ENCODE data around the gene CCDC92B. TPM values are rescaled to one million over a fixed set of nuclear protein-coding genes. Genes with fewer than 3 reads are reported as not detected.
A peak's percentile ranks its signal among the peaks of the same experiment; 100 is the strongest.

Gene CCDC92B
- total and polyA plus RNA-seq, 9 of the 15 experiments (the other 6 are each of a cell fraction or from before 2014, with no cell fraction given), result not detected

DNA sequence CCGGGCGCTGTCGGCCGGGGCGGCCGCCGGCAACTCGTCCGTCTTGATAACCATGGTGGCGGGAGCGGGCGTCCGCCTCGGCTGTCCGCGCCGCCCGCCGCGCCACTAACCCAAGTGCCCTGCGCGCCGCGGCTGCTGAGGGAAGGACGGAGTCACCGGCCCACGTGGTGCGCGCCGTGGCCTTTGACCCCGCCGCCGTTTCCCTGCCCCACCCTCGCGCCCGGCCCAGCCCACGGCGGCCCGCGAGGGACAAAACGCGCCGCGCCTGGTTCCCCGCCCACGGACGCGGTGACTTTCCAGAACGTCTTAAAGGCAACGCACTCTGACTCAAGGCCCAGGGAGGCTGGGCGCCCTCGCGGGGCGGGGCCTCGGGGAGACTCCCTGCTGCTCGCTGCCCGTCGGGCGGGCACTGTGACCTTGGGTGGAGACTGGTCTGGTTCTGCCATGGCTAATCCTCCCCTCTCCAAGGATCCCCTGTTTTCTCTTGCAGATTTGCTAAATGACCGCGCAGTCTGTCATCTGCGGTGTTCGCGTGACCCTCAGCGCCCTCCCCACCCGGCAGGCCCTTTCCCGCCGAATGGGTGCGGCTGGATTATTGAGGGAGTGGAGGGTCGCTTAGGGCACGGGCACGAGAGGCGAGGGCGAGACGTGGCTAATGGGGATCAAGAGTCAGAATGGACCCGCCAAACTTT lies 37.7 kb downstream of the CCDC92B start, which contains the start of gene CLUH (continued):
- TF ChIP-seq, protein P1, sequence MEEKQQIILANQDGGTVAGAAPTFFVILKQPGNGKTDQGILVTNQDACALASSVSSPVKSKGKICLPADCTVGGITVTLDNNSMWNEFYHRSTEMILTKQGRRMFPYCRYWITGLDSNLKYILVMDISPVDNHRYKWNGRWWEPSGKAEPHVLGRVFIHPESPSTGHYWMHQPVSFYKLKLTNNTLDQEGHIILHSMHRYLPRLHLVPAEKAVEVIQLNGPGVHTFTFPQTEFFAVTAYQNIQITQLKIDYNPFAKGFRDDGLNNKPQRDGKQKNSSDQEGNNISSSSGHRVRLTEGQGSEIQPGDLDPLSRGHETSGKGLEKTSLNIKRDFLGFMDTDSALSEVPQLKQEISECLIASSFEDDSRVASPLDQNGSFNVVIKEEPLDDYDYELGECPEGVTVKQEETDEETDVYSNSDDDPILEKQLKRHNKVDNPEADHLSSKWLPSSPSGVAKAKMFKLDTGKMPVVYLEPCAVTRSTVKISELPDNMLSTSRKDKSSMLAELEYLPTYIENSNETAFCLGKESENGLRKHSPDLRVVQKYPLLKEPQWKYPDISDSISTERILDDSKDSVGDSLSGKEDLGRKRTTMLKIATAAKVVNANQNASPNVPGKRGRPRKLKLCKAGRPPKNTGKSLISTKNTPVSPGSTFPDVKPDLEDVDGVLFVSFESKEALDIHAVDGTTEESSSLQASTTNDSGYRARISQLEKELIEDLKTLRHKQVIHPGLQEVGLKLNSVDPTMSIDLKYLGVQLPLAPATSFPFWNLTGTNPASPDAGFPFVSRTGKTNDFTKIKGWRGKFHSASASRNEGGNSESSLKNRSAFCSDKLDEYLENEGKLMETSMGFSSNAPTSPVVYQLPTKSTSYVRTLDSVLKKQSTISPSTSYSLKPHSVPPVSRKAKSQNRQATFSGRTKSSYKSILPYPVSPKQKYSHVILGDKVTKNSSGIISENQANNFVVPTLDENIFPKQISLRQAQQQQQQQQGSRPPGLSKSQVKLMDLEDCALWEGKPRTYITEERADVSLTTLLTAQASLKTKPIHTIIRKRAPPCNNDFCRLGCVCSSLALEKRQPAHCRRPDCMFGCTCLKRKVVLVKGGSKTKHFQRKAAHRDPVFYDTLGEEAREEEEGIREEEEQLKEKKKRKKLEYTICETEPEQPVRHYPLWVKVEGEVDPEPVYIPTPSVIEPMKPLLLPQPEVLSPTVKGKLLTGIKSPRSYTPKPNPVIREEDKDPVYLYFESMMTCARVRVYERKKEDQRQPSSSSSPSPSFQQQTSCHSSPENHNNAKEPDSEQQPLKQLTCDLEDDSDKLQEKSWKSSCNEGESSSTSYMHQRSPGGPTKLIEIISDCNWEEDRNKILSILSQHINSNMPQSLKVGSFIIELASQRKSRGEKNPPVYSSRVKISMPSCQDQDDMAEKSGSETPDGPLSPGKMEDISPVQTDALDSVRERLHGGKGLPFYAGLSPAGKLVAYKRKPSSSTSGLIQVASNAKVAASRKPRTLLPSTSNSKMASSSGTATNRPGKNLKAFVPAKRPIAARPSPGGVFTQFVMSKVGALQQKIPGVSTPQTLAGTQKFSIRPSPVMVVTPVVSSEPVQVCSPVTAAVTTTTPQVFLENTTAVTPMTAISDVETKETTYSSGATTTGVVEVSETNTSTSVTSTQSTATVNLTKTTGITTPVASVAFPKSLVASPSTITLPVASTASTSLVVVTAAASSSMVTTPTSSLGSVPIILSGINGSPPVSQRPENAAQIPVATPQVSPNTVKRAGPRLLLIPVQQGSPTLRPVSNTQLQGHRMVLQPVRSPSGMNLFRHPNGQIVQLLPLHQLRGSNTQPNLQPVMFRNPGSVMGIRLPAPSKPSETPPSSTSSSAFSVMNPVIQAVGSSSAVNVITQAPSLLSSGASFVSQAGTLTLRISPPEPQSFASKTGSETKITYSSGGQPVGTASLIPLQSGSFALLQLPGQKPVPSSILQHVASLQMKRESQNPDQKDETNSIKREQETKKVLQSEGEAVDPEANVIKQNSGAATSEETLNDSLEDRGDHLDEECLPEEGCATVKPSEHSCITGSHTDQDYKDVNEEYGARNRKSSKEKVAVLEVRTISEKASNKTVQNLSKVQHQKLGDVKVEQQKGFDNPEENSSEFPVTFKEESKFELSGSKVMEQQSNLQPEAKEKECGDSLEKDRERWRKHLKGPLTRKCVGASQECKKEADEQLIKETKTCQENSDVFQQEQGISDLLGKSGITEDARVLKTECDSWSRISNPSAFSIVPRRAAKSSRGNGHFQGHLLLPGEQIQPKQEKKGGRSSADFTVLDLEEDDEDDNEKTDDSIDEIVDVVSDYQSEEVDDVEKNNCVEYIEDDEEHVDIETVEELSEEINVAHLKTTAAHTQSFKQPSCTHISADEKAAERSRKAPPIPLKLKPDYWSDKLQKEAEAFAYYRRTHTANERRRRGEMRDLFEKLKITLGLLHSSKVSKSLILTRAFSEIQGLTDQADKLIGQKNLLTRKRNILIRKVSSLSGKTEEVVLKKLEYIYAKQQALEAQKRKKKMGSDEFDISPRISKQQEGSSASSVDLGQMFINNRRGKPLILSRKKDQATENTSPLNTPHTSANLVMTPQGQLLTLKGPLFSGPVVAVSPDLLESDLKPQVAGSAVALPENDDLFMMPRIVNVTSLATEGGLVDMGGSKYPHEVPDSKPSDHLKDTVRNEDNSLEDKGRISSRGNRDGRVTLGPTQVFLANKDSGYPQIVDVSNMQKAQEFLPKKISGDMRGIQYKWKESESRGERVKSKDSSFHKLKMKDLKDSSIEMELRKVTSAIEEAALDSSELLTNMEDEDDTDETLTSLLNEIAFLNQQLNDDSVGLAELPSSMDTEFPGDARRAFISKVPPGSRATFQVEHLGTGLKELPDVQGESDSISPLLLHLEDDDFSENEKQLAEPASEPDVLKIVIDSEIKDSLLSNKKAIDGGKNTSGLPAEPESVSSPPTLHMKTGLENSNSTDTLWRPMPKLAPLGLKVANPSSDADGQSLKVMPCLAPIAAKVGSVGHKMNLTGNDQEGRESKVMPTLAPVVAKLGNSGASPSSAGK (IDR thresholded peaks at IDR 0.05), result peak; percentile 89
- no peak for TF ChIP-seq RUNX1 (IDR thresholded peaks at IDR 0.05; ENCODE audit: low read depth)
- TF ChIP-seq HMGN3 (IDR thresholded peaks at IDR 0.05; ENCODE audit: borderline replicate concordance, extremely low read depth, insufficient read length, low read depth, low read length), result peak; percentile 88
- peak; percentile 40 for TF ChIP-seq PHF20 (IDR thresholded peaks at IDR 0.05; ENCODE audit: partially characterized antibody)
- TF ChIP-seq, protein P2, sequence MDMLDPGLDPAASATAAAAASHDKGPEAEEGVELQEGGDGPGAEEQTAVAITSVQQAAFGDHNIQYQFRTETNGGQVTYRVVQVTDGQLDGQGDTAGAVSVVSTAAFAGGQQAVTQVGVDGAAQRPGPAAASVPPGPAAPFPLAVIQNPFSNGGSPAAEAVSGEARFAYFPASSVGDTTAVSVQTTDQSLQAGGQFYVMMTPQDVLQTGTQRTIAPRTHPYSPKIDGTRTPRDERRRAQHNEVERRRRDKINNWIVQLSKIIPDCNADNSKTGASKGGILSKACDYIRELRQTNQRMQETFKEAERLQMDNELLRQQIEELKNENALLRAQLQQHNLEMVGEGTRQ (CRISPR knock-in tag; IDR thresholded peaks at IDR 0.05), result peak; percentile 92
- no peak for TF ChIP-seq ZNF316 (IDR thresholded peaks at IDR 0.05)
- TF ChIP-seq, protein P3, sequence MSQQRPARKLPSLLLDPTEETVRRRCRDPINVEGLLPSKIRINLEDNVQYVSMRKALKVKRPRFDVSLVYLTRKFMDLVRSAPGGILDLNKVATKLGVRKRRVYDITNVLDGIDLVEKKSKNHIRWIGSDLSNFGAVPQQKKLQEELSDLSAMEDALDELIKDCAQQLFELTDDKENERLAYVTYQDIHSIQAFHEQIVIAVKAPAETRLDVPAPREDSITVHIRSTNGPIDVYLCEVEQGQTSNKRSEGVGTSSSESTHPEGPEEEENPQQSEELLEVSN (IDR thresholded peaks at IDR 0.05; ENCODE audit: borderline replicate concordance in 1 of 2, extremely low read depth in 1 of 2, insufficient read depth in 1 of 2, insufficient read length in 1 of 2, low read depth in 1 of 2, low read length in 1 of 2, poor library complexity in 1 of 2, severe bottlenecking in 1 of 2), result peak; percentile 63 to 82
- TF ChIP-seq ZNF282 (CRISPR knock-in tag; IDR thresholded peaks at IDR 0.05), result no peak
- TF ChIP-seq BDP1 (IDR thresholded peaks at IDR 0.05; ENCODE audit: insufficient read depth, insufficient read length), result no peak
- peak; percentile 54 for TF ChIP-seq SUPT5H (IDR thresholded peaks at IDR 0.05)
- TF ChIP-seq MTA3 (IDR thresholded peaks at IDR 0.05; ENCODE audit: borderline replicate concordance), result peak; percentile 99
- TF ChIP-seq SMARCA5 (IDR thresholded peaks at IDR 0.05), result no peak
- no peak; the same call in 1 of the 2 replicates for TF ChIP-seq KAT7 (CRISPR knock-in tag; IDR thresholded peaks at IDR 0.05; ENCODE audit: borderline replicate concordance)
